Colonic mucosa (tissue), 4 donors: ENCODE results near the gene DGCR2. TPM values are rescaled to one million over a fixed set of nuclear protein-coding genes. Genes with fewer than 3 reads are reported as not detected.

Experiments used
- DNase-seq: peaks from one replicate; pipeline ENCODE4 v3.0.0-alpha.2; 2020
- H3K27ac ChIP-seq: fragments of 200-600 bp; one replicate; pipeline ENCODE4 v1.8.0; 2021
- H3K27me3 ChIP-seq: fragments of 200-600 bp; one replicate; pipeline ENCODE4 v1.8.0; 2021
- H3K36me3 ChIP-seq: fragments of 200-600 bp; one replicate; pipeline ENCODE4 v1.8.0; 2021
- H3K4me1 ChIP-seq: fragments of 200-600 bp; one replicate; pipeline ENCODE4 v1.8.0; 2021; ENCODE audit warnings: mild to moderate bottlenecking
- H3K4me3 ChIP-seq: fragments of 200-600 bp; one replicate; pipeline ENCODE4 v1.8.0; 2021
- H3K9ac ChIP-seq, 2 donors: one replicate each; pipeline ENCODE4 v1.7.0; 2013; ENCODE audit warnings: control low read depth in 2 of 2, low read depth in 2 of 2, low read length in 2 of 2
- H3K9me3 ChIP-seq: fragments of 200-600 bp; one replicate; pipeline ENCODE4 v1.8.0; 2021
- intact Hi-C: fragments of 100-400 bp; cut with DNase I; formaldehyde crosslinking; loops from one replicate; pipeline ENCODE4 v1.14.1; 2022
- total RNA-seq, 2 donors: library from RNA; stranded (reverse); fragmentation: NEBNext Ultra II Directional in 1 of 2; extraction: Animal tissue kit (Norgen Biotek cat#: 25700) in 1 of 2; gene quantifications; one replicate each; pipeline ENCODE4 v1.2.1, GENCODE V29; 2021
- TF ChIP-seq, protein P1 (sequence below): fragments of 200-600 bp; IDR thresholded peaks from one replicate; pipeline ENCODE4 v1.8.0; 2022; ENCODE audit warnings: antibody characterized with exemption, mild to moderate bottlenecking
- donor health status: healthy.
- donor health status: DM: no; HTN: no; CAD: no.
- donor health status: DM: no; HTN: no; CAD: no.

The DGCR2 gene
- total RNA-seq, 2 donors from 2014 or later, result 71.6 to 82.5 TPM

DNA sequence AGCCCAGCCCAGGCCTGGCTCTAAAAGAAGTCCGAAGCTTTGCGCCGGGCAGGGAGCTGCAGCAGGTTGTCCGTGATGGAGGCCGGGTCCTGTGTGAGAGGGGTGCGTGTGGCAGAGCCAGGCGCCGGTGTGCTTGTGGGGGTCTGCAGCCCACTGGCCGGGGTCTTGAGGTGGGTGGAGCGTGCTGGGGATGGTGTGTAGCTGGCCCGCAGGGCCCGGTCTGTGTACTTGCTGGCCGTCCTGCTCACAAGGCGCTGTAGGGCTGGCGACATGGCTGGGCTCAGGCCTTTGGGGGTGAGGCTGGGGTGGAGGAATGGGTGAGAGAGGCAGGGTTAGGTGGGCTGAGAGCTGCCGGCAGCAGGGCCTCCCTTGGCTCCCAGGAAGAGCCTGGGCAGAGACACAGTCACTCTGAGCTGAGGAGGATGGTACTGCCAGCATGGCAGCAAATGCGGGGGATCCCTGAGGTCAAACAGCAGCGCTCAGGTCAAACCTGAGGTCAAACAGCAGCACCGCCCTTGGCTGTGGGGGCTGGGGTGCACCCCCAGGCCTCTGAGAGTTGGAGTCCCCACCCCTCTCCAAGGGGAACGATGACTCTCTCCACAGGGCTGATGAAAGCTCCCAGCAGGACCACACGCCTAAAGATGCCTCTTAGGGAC is 12.1 kb upstream of the DGCR2 start:
- Histone ChIP-seq H3K9me3 (no peaks in the 10 kb centered on the region), H3K9ac (no peak overlapping the region), H3K27ac (no peak overlapping the region), H3K36me3 (peaks cover 19% of the 10 kb centered on the region), H3K27me3 (no peaks in the 10 kb centered on the region), H3K4me1 (no peaks in the 10 kb centered on the region), H3K4me3 (no peak overlapping the region)
- DNase-seq, result no peak
- intact Hi-C loops, result no loop called here
- TF ChIP-seq, protein P1, sequence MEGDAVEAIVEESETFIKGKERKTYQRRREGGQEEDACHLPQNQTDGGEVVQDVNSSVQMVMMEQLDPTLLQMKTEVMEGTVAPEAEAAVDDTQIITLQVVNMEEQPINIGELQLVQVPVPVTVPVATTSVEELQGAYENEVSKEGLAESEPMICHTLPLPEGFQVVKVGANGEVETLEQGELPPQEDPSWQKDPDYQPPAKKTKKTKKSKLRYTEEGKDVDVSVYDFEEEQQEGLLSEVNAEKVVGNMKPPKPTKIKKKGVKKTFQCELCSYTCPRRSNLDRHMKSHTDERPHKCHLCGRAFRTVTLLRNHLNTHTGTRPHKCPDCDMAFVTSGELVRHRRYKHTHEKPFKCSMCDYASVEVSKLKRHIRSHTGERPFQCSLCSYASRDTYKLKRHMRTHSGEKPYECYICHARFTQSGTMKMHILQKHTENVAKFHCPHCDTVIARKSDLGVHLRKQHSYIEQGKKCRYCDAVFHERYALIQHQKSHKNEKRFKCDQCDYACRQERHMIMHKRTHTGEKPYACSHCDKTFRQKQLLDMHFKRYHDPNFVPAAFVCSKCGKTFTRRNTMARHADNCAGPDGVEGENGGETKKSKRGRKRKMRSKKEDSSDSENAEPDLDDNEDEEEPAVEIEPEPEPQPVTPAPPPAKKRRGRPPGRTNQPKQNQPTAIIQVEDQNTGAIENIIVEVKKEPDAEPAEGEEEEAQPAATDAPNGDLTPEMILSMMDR, result no peak

- DNase-seq, result no peak
- no peak overlapping the region for H3K27ac ChIP-seq
Observed at GRCh38 chr22:19133561-19133960, 11.3 kb upstream of the DGCR2 start.

GRCh38 chr22:19132693-19133400 is 10.6 kb upstream of the DGCR2 start:
- H3K36me3 ChIP-seq, result peaks cover 9% of the 10 kb centered on the region
- intact Hi-C loops, result no loop called here
- no peak for DNase-seq
- H3K9me3 ChIP-seq, result no peaks in the 10 kb centered on the region
- no peaks in the 10 kb centered on the region for H3K4me1 ChIP-seq
- no peak overlapping the region for H3K27ac ChIP-seq
- H3K4me3 ChIP-seq, result no peak overlapping the region
- no peak overlapping the region for H3K9ac ChIP-seq
- TF ChIP-seq, protein P1, result no peak
- no peaks in the 10 kb centered on the region for H3K27me3 ChIP-seq

More at GRCh38 chr22:19133561-19133960, 11.3 kb upstream of the DGCR2 start:
- H3K4me3 ChIP-seq, result no peak overlapping the region
- no peaks in the 10 kb centered on the region for H3K9me3 ChIP-seq
- H3K36me3 ChIP-seq, result peaks cover 13% of the 10 kb centered on the region
- H3K4me1 ChIP-seq, result no peaks in the 10 kb centered on the region
- intact Hi-C loops, result no loop called here
- no peak overlapping the region for H3K9ac ChIP-seq
- no peaks in the 10 kb centered on the region for H3K27me3 ChIP-seq
- TF ChIP-seq, protein P1, result no peak

- Histone ChIP-seq H3K27ac (no peak overlapping the region), H3K9ac (no peak overlapping the region), H3K27me3 (no peaks in the 10 kb centered on the region), H3K9me3 (no peaks in the 10 kb centered on the region), H3K4me1 (no peaks in the 10 kb centered on the region), H3K36me3 (peaks cover 5% of the 10 kb centered on the region), H3K4me3 (no peak overlapping the region)
- TF ChIP-seq, protein P1, result no peak
- intact Hi-C loops, result no loop called here
- DNase-seq, result no peak
Observed at GRCh38 chr22:19132153-19132552, 9.9 kb upstream of the DGCR2 start.

GRCh38 chr22:19131685-19132015 is 9.4 kb upstream of the DGCR2 start:
- Histone ChIP-seq H3K36me3 (peaks cover 5% of the 10 kb centered on the region), H3K9ac (no peak overlapping the region), H3K4me3 (no peak overlapping the region), H3K9me3 (no peaks in the 10 kb centered on the region), H3K27ac (no peak overlapping the region), H3K27me3 (no peaks in the 10 kb centered on the region), H3K4me1 (no peaks in the 10 kb centered on the region)
- intact Hi-C loops, result no loop called here
- TF ChIP-seq, protein P1, result no peak
- DNase-seq, result no peak
